Progenitor cell of endocrine pancreas (in vitro differentiated cells): Measurements from ENCODE around the gene CNOT6. TPM values are rescaled to one million over a fixed set of nuclear protein-coding genes. Genes with fewer than 3 reads are reported as not detected.

Experiments
- DNase-seq: peaks from one replicate; pipeline ENCODE4 v3.0.0; 2021; ENCODE audit warnings: low spot score; ENCODE audit not compliant: unreplicated experiment
- H3K27ac Mint-ChIP-seq: 2 replicates; pipeline ENCODE4 v1.8.0; 2021; ENCODE audit warnings: mild to moderate bottlenecking, moderate library complexity, mixed read lengths
- H3K27me3 Mint-ChIP-seq: 2 replicates; pipeline ENCODE4 v1.8.0; 2021; ENCODE audit warnings: mixed read lengths
- H3K36me3 Mint-ChIP-seq: 2 replicates; pipeline ENCODE4 v1.8.0; 2022; ENCODE audit warnings: mixed read lengths; ENCODE audit not compliant: insufficient read depth
- H3K4me1 Mint-ChIP-seq: 2 replicates; pipeline ENCODE4 v1.8.0; 2021; ENCODE audit warnings: low read depth, mixed read lengths
- H3K4me3 Mint-ChIP-seq: 2 replicates; pipeline ENCODE4 v1.8.0; 2021; ENCODE audit warnings: low read depth, mild to moderate bottlenecking, moderate library complexity, mixed read lengths
- H3K9me3 Mint-ChIP-seq: 2 replicates; pipeline ENCODE4 v1.8.0; 2021; ENCODE audit warnings: low read depth, mixed read lengths
- total RNA-seq: library from RNA; stranded (reverse); gene quantifications from 2 replicates; pipeline ENCODE4 v1.2.1, GENCODE V29; 2021
- TF ChIP-seq, protein P1 (sequence below): fragments of 200-600 bp; sonication (generic); IDR thresholded peaks from one replicate; pipeline ENCODE4 v1.5.0; 2021; ENCODE audit warnings: antibody characterized with exemption, mild to moderate bottlenecking; ENCODE audit not compliant: unreplicated experiment

Gene CNOT6
- total RNA-seq, 1 donor from 2014 or later: 70.4 TPM

DNA sequence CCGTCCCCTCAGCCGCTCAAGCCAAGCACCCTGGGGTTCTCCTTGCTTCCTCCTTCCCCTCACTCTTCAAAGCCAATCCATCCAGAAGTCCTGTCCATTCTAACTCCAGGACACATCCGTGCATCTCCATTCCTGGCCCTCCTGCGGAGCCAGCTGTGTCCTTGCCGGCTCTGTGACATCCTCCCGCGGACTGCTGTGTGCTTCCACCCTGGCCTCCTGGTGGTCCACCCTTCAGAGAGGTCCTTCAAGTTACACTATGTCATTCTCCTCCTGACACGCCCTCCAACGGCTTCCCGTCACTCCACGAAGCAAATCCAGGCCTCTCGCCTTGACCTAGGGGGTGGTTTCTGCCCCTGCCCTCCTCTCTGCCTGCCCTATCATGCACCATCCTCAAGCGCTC is 110.1 kb downstream of the CNOT6 start:
- Mint-ChIP-seq H3K27me3 (peaks cover 22% of the 10 kb centered on the region), H3K27ac (no peak overlapping the region), H3K4me3 (no peak overlapping the region), H3K9me3 (no peaks in the 10 kb centered on the region), H3K4me1 (peaks cover 5% of the 10 kb centered on the region), H3K36me3 (no peaks in the 10 kb centered on the region)
- TF ChIP-seq, protein P1, sequence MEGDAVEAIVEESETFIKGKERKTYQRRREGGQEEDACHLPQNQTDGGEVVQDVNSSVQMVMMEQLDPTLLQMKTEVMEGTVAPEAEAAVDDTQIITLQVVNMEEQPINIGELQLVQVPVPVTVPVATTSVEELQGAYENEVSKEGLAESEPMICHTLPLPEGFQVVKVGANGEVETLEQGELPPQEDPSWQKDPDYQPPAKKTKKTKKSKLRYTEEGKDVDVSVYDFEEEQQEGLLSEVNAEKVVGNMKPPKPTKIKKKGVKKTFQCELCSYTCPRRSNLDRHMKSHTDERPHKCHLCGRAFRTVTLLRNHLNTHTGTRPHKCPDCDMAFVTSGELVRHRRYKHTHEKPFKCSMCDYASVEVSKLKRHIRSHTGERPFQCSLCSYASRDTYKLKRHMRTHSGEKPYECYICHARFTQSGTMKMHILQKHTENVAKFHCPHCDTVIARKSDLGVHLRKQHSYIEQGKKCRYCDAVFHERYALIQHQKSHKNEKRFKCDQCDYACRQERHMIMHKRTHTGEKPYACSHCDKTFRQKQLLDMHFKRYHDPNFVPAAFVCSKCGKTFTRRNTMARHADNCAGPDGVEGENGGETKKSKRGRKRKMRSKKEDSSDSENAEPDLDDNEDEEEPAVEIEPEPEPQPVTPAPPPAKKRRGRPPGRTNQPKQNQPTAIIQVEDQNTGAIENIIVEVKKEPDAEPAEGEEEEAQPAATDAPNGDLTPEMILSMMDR: no peak
- no peak for DNase-seq

GRCh38 chr5:180605554-180606214 is 111.5 kb downstream of the CNOT6 start:
- Mint-ChIP-seq H3K4me3 (no peak overlapping the region), H3K4me1 (peaks cover 5% of the 10 kb centered on the region), H3K27ac (no peak overlapping the region), H3K36me3 (no peaks in the 10 kb centered on the region), H3K9me3 (no peaks in the 10 kb centered on the region), H3K27me3 (peaks cover 18% of the 10 kb centered on the region)
- TF ChIP-seq, protein P1: peak; percentile 77
- no peak for DNase-seq

DNA sequence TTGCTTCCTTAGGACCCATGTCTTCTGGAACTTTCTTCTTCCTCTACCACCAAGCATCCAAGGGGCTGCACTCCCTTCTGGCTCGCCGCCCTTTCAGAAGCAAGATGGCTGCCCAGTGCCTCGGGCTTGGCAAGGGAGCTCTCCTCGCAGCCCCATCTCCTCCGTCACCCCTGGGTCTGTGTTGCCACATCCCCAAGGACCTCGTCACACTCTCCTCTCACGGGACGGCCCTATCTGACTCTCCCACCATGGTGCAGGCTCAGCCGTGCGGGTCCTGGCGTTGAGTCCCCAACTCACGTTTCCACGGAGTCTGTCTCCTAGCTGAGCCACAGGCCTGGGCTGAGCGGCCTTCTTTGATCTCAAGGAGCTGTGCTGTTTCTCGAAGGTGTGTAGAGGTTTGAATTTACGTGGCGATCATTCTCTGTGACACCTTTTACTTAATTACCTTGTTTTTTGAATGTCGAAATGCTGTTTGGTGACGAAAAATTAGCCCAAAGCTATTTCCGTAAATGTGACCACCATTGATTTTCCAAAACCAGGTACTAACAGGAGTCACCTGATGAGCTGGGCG is 112.1 kb downstream of the CNOT6 start:
- no peaks in the 10 kb centered on the region for H3K9me3 Mint-ChIP-seq

GRCh38 chr5:180607861-180608571 is 113.8 kb downstream of the CNOT6 start:
- H3K9me3 Mint-ChIP-seq: no peaks in the 10 kb centered on the region
- no peak for DNase-seq
- no peaks in the 10 kb centered on the region for H3K36me3 Mint-ChIP-seq
- no peak overlapping the region for H3K27ac Mint-ChIP-seq
- TF ChIP-seq, protein P1: no peak
- H3K4me1 Mint-ChIP-seq: peaks cover 5% of the 10 kb centered on the region
- no peak overlapping the region for H3K4me3 Mint-ChIP-seq
- H3K27me3 Mint-ChIP-seq: peaks cover 18% of the 10 kb centered on the region

More for the DNA sequence above, 112.1 kb downstream of the CNOT6 start:
- TF ChIP-seq, protein P1: no peak
- Mint-ChIP-seq H3K4me3 (no peak overlapping the region), H3K36me3 (no peaks in the 10 kb centered on the region), H3K27ac (no peak overlapping the region), H3K27me3 (peaks cover 18% of the 10 kb centered on the region), H3K4me1 (peaks cover 5% of the 10 kb centered on the region)
- DNase-seq: no peak

DNA sequence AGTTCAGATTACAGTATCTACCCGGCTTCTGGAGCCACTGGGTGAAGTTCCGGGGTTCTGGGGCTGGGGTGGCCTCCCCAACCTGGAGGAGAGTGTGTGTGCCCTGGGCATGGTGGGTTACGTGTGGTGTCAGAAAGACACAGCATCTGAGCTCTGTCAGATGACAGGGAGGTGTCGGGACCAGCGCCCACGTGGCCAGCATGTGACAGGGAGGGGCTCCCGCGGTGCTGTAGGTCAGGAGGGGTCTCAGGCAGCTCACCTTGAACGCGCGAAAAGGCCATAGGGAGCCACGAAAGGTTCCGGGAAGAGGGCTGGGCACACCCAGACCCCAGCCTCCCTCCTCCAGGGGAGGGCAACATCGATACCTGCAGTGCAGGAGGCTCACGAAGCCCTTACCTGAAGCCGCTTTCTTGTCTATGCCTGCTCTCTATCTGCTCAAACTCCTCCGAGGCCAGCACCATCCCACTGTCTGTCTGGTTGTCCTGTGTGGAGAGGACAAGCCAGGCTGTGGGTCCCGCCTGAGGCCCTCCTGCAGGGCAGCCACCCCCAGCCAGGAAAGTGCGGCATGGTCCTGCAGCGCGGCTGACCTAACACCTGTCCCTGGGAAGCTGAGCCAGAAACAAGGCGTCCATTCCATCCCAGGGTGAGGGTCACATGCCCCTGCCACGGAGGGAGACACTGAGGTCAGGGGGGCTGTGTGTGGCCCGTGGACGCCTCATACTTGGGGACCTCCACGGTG is 114.6 kb downstream of the CNOT6 start:
- Mint-ChIP-seq H3K36me3 (no peaks in the 10 kb centered on the region), H3K27ac (no peak overlapping the region), H3K4me3 (no peak overlapping the region), H3K9me3 (no peaks in the 10 kb centered on the region), H3K27me3 (peaks cover 18% of the 10 kb centered on the region), H3K4me1 (peaks cover 5% of the 10 kb centered on the region)
- no peak for DNase-seq
- TF ChIP-seq, protein P1: no peak
